GM18517 (cell line): Measurements from ENCODE around the gene MORN5.

Experiments used
- ATAC-seq: cut with Tn5 transposase; IDR thresholded peaks from one replicate; pipeline ENCODE4 v1.9.1; 2021; ENCODE audit warnings: mild to moderate bottlenecking, moderate library complexity; ENCODE audit not compliant: unreplicated experiment

Gene MORN5

GRCh38 chr9:122143296-122143695 is 16.4 kb upstream of the MORN5 start:
- no peak for ATAC-seq

GRCh38 chr9:122143876-122144405 is 15.8 kb upstream of the MORN5 start:
- ATAC-seq = no peak

GRCh38 chr9:122144836-122145591 is 14.7 kb upstream of the MORN5 start:
- no peak for ATAC-seq

GRCh38 chr9:122145592-122145863 is 14.2 kb upstream of the MORN5 start:
- ATAC-seq = no peak

- ATAC-seq = no peak
Observed at GRCh38 chr9:122151267-122151828, 8.4 kb upstream of the MORN5 start.

- ATAC-seq = no peak
Observed at GRCh38 chr9:122155796-122156195, 3.9 kb upstream of the MORN5 start.

- ATAC-seq = no peak
Observed at GRCh38 chr9:122158202-122158601, 1.5 kb upstream of the MORN5 start.

GRCh38 chr9:122159925-122160246 is 178 bp downstream of the MORN5 start:
- no peak for ATAC-seq

- no peak for ATAC-seq
Observed at GRCh38 chr9:122162415-122162814, 2.7 kb downstream of the MORN5 start.

GRCh38 chr9:122164286-122164685 is 4.6 kb downstream of the MORN5 start:
- no peak for ATAC-seq

GRCh38 chr9:122168356-122168755 is 8.6 kb downstream of the MORN5 start:
- no peak for ATAC-seq

- no peak for ATAC-seq
Observed at GRCh38 chr9:122172131-122172530, 12.4 kb downstream of the MORN5 start.

GRCh38 chr9:122173670-122174069 is 14.0 kb downstream of the MORN5 start:
- no peak for ATAC-seq

GRCh38 chr9:122176916-122177315 is 17.2 kb downstream of the MORN5 start:
- ATAC-seq = no peak

GRCh38 chr9:122179054-122179689 is 19.5 kb downstream of the MORN5 start:
- ATAC-seq = no peak

GRCh38 chr9:122179690-122180074 is 20.0 kb downstream of the MORN5 start:
- no peak for ATAC-seq

GRCh38 chr9:122180633-122181032 is 20.9 kb downstream of the MORN5 start:
- ATAC-seq = no peak

- no peak for ATAC-seq
Observed at GRCh38 chr9:122183501-122183900, 23.8 kb downstream of the MORN5 start.

- ATAC-seq = no peak
Observed at GRCh38 chr9:122184551-122184950, 24.8 kb downstream of the MORN5 start.

GRCh38 chr9:122186301-122186700 is 26.6 kb downstream of the MORN5 start:
- ATAC-seq = no peak

- no peak for ATAC-seq
Observed at GRCh38 chr9:122186777-122187470, 27.2 kb downstream of the MORN5 start.

GRCh38 chr9:122188369-122188768 is 28.7 kb downstream of the MORN5 start:
- ATAC-seq = no peak
